COR-L47 (cell line): ENCODE data around the gene PAK2.
"Not testable (repeated sequence)": the region's sequence is repeated elsewhere in the genome, so short reads cannot be mapped to it uniquely, and the experiment has no call there.

Experiments
- DNase-seq: peaks from one replicate; lab custom pipeline; 2025; lab: John Stamatoyannopoulos, UW

The PAK2 gene

DNA sequence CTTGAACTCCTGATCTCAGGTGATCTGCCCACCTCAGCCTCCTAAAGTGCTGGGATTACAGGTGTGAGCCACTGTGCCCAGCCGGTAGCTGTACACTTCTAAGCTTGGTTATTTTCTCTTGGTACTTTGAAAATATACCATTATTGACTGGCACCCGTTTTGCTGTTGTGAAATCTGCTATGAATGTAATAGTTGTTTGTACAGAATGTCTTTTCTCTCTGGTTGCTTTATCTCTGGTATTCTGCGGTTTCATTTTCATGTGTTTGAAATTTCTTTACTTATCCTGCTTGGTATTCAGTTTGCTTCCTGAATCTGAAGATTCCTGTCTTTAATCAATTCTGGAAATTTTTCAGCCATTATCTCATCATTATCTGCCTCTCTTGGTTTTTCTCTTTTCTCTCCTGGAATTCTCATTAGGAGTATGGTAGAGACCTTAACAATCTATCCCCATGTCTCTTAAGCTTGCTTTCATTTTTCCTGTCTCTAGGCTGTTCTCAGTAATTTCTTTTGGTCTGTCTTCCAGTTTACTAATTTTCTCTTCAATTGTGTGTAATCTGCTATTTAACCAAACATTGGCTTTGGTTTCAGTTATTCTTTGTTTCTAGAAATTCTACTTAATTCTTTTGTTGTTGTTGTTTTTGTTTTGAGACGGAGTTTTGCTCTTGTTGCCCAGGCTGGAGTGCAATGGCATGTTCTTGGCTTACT, 2.8 kb upstream of the PAK2 start:
- no peak for DNase-seq

DNA sequence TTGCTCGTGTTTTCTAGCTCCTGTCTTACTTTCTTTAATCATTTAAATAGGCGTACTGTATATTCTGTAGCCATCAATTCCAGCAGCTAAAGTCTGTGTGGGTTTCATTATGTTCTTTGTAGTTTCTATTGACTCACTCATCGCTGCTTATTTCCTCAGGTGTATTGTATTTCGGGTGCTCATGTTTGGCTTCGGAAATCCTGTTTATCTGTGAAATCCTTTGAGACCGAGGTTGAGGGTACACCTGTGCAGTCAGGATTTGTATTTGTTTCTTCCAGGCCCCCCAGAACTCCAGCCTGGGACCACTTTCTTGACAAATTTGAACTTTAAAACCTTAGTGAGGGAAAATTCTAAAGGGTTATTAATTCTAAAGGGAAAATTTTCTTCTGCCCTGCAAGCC, 2.0 kb upstream of the PAK2 start:
- DNase-seq = no peak

DNA sequence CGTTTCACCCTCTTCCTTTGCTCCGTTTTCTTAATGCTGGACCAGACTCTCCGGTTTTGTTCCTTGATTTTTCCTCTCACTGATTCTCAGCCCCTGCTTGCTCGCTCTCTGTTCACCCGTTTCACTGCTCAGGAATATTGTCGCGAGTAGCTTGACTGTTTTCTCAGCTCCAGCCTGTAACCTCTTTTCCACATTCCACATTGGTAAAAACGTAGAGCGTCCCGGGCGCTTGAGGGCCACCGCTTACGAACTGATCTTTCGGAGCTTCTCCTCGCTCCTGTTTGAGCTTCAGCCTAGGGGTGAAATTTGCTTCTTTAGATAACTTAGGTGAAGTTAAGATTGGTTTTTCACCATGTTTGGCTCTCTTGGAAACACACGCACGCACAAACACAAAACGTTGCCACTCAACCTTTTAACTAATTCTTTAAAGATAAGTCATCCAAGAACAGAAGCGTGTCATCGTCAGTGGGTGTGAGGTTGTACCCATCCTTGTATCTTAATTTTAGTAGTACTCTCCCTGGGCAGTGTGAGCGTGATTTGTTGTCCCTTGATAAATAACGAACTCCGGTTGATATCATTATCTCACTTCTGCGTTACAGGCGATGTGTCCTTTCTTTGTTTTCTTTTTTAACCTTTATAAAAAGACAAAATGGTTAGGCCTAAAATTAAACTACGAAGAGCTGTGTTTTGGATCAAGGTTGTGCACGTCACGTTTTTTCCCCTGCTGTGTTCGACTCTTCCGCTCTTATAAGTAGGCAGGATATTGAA, 1.0 kb downstream of the PAK2 start:
- DNase-seq = peak; percentile 37

DNA sequence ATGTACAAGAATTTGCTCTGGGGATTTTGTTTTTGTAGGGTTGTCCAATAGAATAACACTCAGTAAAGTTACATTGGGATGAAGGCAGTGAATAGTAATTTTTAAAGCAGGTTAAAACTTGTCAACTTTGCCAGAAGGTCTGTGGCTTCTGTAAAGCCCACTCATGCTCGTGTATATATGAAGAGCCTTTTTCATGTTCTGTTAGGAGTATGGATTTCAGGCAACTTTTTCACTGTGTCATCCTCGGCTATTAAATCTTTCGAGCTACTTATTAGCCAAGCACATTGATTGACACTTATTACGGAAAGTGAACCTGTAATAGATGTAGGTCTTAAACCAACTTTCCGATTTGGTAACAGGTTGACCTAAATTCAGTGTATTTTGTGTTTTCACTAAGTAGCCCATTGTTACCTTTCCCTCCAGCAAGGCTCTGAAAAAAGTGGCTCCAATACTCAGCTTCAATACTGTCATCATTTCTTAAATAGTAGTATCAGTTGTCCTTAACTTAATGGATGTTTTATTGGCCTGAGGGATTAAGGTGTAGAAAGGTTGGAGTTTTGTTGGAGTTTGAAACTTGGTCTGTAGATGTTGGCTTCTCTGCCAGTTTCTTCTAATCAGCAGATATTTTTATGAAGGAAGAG, 1.7 kb downstream of the PAK2 start:
- no peak for DNase-seq

DNA sequence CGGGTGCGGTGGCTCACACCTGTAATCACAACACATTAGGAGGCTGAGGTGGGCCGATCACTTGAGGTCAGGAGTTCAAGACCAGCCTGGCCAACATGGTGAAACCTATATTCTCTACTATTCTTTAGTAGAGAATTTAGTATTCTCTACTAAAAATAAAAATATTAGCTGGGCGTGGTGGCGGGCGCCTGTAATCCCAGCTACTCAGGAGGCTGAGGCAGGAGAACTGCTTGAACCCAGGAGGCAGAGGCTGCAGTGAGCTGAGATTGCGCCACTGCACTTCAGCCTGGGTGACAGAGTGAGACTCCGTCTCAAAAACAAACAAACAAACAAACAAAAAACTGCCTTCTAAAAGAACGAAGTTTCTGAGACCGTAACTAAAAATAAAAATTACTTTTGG, 3.9 kb downstream of the PAK2 start:
- DNase-seq = not testable (repeated sequence)

DNA sequence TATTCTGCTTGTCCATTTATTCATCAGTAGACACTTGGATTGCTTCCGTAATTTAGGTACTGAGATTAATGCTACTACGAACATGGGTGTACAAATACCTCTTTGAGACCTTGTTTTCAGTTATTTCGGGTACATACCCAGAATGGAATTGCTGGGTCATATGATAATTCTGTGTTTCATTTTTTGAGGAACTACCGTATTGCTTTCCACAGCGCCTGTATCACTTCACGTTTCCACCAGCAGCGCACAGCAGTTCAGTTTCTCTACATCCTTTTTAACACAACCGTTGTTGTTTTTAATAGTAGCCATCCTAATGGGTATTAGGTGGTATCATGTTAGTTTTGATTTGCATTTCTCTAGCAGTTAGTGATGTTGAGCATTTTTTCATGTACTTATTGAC, 9.5 kb downstream of the PAK2 start:
- DNase-seq = no peak

DNA sequence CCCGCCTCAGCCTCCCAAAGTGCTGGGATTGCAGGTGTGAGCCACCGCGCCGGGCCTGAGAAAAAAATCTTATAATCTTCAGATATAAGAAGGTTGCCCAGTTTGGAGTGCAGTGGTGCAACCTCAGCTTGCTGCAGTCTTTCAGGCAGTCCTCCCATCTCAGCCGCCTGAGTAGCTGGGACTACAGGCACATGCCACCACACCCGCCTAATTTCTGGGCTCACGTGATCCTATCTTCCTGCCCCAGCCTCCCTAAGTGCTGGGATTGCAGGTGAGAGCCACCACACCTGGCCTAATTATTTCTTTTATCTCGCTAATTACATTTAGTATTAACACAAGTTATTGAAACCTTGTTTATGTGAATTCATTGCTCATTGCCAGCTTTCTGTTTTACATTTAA, 13.5 kb downstream of the PAK2 start:
- no peak for DNase-seq

DNA sequence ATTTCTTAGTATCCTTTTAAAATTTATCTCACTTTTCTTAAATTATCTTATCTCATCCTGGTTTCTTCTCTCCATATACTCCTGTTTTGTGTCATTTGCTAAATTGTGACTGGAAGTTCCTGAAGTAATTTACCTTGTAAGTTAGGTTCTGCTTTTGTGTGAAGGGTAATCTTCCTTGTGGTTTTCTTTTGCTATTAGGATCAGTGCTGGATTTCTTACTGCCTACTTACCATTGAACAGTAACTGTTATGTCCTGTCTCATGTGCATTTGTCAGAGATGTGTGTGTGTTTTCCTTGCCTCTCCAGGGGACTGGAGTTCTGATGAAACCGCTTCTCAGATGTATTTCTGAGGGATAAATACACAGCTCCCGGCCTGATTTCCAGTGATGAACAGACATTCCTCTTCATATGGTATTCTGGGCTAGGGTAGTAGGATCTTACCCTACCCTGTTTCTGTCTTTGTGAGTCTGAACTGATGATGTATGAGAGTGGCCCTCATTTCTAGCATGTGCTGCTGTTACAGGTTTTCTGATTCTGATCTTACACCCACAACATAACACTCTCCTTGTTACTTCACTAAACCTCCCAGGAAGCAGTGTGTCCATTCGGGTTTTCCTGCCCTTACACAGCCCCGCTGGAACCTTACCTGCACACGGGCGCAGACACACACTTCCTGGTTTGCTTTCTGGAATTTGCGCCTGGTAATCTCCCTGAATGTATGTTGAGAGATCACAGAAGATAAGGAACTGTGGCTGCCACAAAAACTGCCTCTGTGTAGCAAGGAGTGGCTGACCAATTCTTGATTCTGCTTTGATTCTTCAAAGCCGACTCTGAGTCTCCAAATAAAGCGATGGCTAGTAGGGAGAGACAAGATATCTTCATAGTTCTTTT, 14.7 kb downstream of the PAK2 start:
- DNase-seq = no peak

DNA sequence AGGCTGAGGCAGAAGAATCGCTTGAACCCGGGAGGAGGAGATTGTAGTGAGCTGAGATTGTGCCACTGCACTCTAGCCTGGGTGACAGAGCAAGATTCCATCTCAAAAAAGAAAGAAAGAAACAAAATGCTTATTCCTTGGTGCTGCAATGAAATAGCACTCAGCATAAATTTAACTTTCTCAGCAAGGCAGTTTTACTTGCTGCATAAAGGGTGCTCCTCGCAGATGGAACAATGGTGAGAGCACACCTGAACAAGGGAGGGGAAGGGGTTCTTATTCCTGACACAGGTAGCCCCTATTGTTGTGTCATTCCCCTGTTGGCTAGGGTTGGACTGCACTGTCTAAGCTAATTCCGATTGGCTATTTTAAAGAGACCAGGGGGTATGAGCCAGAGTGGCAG, 17.1 kb downstream of the PAK2 start:
- no peak for DNase-seq

DNA sequence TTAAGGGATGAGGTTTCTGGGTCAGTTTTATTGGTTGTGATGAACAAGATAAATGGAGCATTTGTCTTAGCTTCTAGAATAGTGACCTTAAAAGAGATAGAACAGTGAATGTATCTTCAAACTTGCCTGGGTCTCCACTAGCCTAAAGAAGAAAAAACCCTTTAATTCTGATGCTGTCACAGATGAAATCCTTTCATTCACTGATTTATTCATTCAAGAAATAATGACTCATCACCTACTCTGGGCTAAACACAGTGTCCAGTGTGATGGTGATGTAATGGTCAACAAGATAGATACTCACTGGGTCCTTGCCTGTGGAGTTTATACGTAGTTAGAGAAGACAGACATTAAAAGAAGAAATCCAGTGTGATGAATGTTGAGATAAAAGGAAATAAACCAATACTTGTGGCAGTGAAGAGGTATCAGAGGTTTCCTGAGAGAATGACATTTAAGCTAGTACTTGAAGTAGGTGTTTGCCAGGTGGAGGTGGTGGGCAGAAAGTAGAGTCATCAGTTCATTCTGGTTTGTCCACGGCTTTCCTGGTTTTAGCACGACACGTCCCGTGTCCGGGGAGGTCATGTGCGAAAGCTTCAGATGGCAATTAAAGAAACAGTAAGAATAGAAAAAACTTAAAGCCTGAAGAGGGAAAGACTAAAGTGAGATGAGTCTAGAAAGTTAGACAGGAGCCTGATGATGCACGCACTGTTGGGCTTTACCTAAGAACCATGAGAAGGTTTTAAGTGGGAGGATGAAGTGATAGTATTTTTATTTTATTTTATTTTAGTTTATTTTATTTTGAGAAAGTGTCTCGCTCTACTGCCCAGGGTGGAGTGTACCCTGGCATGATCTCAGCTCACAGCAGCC, 18.5 kb downstream of the PAK2 start:
- DNase-seq = no peak

DNA sequence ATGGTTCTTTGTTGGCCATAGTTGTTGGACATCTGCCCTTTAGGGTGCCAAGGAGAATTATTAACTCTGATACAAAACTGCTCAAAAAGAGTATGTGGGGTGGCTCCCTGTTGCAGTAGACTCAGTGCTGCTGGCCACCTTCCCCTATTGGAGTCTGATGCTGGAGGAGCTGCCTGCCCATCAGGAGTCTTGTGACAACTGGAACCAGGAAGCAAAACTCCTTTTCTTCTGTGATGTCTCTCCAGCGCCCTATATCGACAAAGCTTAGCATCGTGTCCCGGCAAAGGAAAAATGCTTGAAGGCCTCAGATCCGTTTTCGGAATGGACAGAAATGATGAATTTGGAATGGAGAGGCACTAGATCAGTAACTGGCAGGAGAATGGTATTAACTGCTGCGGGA, 23.5 kb downstream of the PAK2 start:
- no peak for DNase-seq

DNA sequence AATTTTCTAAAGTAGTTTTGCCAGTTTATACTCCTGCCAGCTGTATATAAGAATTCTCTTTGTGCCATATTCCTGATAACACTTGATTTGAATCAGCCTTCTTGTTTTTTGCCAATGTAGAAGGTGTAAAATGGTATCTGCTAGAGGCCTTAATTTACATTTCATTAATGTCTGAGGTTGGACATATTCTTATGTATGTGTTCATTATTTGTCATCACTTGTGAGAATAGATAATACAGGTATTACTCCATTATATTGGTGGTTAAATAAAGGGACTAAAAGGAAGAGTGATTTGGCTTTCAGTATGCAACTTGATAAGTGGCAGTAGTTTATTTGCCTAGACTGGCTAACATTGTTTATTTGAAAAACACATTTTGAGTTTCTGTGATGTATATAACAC, 25.8 kb downstream of the PAK2 start:
- no peak for DNase-seq

DNA sequence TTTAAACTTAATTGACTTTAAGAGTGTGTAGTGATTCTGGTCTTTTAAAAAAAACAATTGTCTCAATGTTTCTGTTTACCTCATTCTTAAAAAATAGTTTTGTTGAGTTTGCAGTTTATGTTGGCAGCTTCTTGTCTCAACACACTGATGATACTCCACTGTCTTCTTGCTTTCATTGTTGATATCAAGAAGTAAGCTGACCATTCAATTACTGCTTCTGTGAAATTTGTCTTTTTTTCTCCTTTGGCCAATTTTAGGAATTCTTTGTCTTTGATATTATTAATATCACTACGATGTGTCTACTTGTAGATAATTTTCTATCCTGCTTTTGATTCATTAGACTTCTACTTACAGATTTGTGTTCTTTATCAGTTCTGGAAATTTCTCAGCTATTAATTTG, 31.4 kb downstream of the PAK2 start:
- no peak for DNase-seq

DNA sequence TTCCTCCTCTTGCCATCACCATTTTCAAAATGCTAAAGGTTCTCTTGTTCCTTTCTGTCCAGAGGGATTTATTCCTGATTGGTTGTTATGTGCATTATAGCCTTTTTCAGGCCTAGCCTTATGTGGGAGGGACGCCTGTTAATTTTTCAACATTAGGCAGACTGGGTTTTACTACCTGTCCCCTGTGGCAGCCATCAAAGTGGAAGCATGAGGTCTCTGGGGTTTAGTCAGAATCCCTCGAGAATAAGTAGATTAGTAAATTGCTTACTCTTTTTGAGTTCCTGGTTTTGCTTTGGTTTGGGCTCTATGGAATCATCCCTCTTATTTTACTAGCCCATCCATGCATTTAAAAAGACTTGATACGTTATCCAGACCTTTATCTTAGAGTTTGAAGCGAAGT, 32.4 kb downstream of the PAK2 start:
- no peak for DNase-seq

DNA sequence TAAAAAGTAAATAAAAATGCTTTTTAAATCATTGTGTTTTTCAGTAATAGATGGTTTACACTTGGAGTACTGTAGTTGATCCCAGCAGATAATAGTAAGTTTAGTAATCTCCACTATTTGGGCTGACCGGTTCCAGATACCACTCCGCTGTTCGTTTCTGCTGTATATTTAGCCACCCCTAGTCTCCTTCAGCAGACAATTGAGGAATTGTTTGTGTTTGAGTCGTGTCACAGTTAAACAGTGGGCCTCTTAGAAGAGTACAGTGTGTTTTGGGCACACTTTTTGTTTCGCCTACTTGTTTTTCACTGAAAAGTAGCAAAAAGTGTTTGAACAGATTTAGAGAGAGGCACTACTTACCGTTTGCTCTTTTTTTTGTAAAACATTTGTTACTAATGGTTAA, 33.2 kb downstream of the PAK2 start:
- no peak for DNase-seq

DNA sequence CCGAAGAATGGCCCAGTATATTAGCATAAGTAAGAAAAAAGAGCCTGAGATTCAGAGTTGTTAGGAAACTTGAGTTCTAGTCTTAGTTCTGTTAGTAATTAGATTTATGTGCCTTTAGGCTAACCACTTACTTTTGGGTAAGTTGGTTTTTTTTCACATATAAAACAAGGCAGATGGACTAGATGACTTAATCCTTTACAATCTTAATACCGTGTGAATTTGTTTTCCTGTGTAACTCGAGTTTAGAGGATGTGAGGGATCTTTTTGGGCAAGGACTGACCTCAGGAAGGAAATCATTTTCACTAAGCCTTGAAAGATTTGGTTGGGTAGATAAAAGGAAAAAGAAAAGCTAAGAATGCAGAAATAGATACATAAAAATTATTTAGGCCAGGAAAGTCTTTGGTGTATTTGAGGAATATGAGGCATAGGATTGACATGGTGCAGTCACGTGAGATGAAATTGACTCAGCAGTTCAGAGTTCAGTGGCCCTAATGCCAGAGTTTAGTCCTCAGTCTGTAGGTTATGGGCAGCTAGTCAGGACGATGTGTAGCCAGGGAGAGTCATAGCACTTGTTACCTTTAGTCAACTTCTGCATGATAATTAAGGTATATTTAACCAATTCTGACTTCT, 34.6 kb downstream of the PAK2 start:
- no peak for DNase-seq

DNA sequence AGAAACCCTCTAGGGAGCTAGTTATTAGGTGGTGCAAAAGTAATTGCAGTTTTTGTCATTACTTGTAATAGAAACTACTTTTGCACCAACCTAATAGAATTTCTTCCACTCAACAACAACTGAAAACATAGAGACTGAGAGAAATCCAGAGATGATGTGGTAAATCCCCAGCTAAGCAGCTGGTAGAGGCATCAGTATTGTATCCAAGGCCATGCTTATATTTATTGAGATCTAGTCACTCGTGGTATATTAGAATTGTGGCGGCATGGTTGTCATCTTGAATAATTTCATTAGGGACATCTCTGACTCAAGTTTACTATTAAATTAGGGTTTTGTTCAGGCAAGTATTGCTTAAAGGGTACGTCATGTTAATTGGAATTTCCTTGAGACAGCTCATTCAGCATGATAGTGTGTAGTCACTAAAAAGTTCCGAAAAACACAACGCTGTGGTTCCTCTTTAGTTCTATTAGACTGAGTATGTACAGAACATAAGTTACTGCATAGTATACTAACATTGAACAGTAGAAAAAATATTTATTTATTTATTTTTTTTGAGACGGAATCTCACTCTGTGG, 35.3 kb downstream of the PAK2 start:
- no peak for DNase-seq

DNA sequence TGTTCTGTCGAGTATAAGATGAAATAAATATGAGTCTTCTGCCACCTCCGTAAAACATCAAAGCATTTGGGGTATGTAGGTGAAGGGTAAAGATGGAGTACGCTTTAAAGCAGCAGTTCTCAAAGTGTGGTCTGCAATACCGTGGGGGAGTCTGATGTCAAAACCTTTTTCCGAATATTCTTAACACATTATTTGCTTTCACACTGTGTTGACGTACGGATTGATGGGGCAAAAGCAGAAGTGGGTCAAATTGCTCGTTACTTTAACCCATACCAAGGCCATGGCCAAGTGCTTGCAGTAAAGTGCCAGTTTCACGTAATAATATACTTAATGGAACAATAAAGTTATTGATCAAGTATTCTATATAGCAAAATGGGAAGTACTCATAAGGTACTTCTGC, 36.3 kb downstream of the PAK2 start:
- DNase-seq = no peak

DNA sequence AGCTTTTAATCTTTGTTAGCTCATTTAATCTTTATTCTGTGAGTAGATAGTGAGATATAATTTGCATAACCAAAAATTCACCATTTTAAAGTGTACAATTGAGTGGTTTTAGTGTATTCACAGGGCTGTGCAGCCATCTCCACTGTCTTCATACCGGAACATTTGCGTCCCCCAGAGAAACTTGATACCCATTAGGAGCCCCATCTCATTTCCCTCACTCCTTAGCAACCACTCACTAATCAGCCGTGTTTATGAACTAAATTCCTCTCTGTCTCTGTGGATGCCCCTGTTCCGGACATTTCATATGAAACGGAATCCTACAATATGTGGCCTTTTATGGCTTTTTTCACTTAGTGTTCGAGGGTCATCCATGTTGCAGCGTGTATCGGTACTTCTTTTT, 38.2 kb downstream of the PAK2 start:
- DNase-seq = no peak

DNA sequence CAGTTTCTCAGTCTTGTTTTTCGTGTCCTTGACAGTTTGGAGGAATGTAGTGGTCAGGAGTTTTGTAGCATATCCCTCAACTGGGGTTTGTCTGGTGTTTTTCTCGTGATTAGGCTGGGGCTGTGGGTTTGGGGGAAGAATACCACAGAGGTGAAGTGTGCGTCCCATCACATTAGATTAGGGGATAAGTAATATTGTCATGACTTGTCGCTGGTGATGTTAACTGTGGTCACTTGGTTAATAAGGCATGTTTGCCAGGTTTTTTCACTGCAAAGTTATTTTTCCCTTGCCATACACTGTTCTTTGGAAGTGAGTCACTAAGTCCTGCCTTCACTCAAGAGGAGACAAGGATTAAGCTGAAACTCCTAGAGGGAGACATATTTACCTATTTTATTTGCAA, 39.1 kb downstream of the PAK2 start:
- no peak for DNase-seq

DNA sequence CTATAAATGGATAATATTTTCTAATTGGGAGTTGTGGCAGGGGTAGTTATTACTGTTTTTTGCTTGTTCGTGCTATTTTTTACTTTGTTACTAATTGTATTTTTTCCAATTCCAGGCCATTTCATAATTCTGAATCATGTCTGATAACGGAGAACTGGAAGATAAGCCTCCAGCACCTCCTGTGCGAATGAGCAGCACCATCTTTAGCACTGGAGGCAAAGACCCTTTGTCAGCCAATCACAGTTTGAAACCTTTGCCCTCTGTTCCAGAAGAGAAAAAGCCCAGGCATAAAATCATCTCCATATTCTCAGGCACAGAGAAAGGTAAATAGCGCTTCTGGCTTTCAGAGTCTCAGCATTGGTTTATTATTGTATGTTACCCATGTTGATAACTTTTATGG, 42.9 kb downstream of the PAK2 start:
- DNase-seq = no peak
